A549 (cell line): ENCODE data around the gene TTN. TPM values are rescaled to one million over a fixed set of nuclear protein-coding genes. Genes with fewer than 3 reads are reported as not detected.
A peak's percentile ranks its signal among the peaks of the same experiment; 100 is the strongest.

ENCODE experiments used
- ATAC-seq, 2 experiments: fragments of 200-7000 bp in 1 of 2; fragments of >200 bp in 1 of 2; cut with Nextera tagmentation in 1 of 2; cut with Tn5 transposase in 1 of 2; 3 replicates each; pipeline versions ENCODE4 v1.8.0 to v1.9.1; 2018 to 2020; ENCODE audit warnings: mild to moderate bottlenecking in 1 of 2, moderate library complexity in 1 of 2
- CTCF ChIA-PET: fragments of 300-600 bp; sonication (Branson Sonifier 250); formaldehyde crosslinking; extraction: SDS; loops from one replicate; lab custom pipeline; 2021; ENCODE audit warnings: antibody characterized with exemption, inconsistent platforms; lab: Yijun Ruan, JAX
- POLR2A ChIA-PET: fragments of 350-600 bp; formaldehyde crosslinking; extraction: SDS; loops from one replicate; lab custom pipeline; 2021; ENCODE audit warnings: antibody characterized with exemption, inconsistent platforms; lab: Yijun Ruan, JAX
- DNase-seq, 2 experiments: peaks; one replicate each; pipeline versions ENCODE4 v3.0.0 to v3.0.0-alpha.2; 2011 to 2016; ENCODE audit warnings: low read depth in 1 of 2, low spot score in 1 of 2
- FAIRE-seq: peaks from 2 replicates; lab custom pipeline; 2011; peaks lifted over from hg19 to GRCh38; lab: Jason Lieb, UNC
- H3K27ac ChIP-seq, 2 experiments: fragments of >200 bp; sonication (Bioruptor Twin); formaldehyde crosslinking; 3 replicates each; pipeline ENCODE4 v1.5.1; 2016 to 2017
- H3K4me1 ChIP-seq: fragments of >200 bp; sonication (Bioruptor Twin); formaldehyde crosslinking; 3 replicates; pipeline ENCODE4 v1.6.1; 2016
- H3K4me2 ChIP-seq: fragments of >200 bp; sonication (Bioruptor Twin); formaldehyde crosslinking; 3 replicates; pipeline ENCODE4 v1.6.1; 2016
- H3K4me3 ChIP-seq: fragments of >200 bp; sonication (Bioruptor Twin); formaldehyde crosslinking; 3 replicates; pipeline ENCODE4 v1.5.1; 2016
- H3K9me3 ChIP-seq: fragments of >200 bp; sonication (Bioruptor Twin); formaldehyde crosslinking; 3 replicates; pipeline ENCODE4 v1.6.1; 2016
- CBX8 ChIP-seq: fragments of 200-600 bp; sonication (generic); IDR thresholded peaks from 2 replicates; pipeline ENCODE4 v1.6.1; 2016
- CEBPB ChIP-seq, 2 experiments: fragments of >200 bp in 1 of 2; sonication (Bioruptor Twin) in 1 of 2; formaldehyde crosslinking in 1 of 2; IDR thresholded peaks; 2 replicates each; pipeline ENCODE4 v1.6.1; 2012 to 2016
- CHD2 ChIP-seq: fragments of 150-350 bp; IDR thresholded peaks from 2 replicates; pipeline ENCODE4 v1.6.1; 2014; ENCODE audit warnings: low read length; ENCODE audit not compliant: partially characterized antibody
- CTCF ChIP-seq: fragments of >200 bp; sonication (Bioruptor Twin); formaldehyde crosslinking; IDR thresholded peaks from 3 replicates; pipeline ENCODE4 v1.5.1; 2016
- EHF ChIP-seq: fragments of 250-450 bp; sonication (Bioruptor Pico); IDR thresholded peaks from 2 replicates; pipeline ENCODE4 v1.5.0; 2020; ENCODE audit warnings: mild to moderate bottlenecking
- EHMT2 ChIP-seq: fragments of 200-600 bp; sonication (generic); IDR thresholded peaks from 2 replicates; pipeline ENCODE4 v1.6.1; 2016; ENCODE audit warnings: antibody characterized with exemption, low read depth, mild to moderate bottlenecking, moderate library complexity
- FOXS1 ChIP-seq: fragments of 250-450 bp; sonication (Bioruptor Pico); IDR thresholded peaks from 2 replicates; pipeline ENCODE4 v1.5.0; 2020; ENCODE audit warnings: mild to moderate bottlenecking, moderate library complexity
- GATA3 ChIP-seq: IDR thresholded peaks from 2 replicates; pipeline ENCODE4 v1.6.1; 2012; ENCODE audit warnings: borderline replicate concordance
- HEYL ChIP-seq: fragments of 250-450 bp; sonication (Bioruptor Pico); IDR thresholded peaks from 2 replicates; pipeline ENCODE4 v1.8.0; 2021; ENCODE audit warnings: mild to moderate bottlenecking, moderate library complexity
- HOXB13 ChIP-seq: fragments of 250-450 bp; sonication (Bioruptor Pico); IDR thresholded peaks from 2 replicates; pipeline ENCODE4 v1.5.0; 2020; ENCODE audit warnings: low read depth, mild to moderate bottlenecking, moderate library complexity
- HOXB5 ChIP-seq: fragments of 250-450 bp; sonication (Bioruptor Pico); IDR thresholded peaks from 2 replicates; pipeline ENCODE4 v1.5.0; 2020; ENCODE audit warnings: mild to moderate bottlenecking, moderate library complexity
- JUNB ChIP-seq: fragments of >200 bp; sonication (Bioruptor Twin); formaldehyde crosslinking; IDR thresholded peaks from 2 replicates; pipeline ENCODE4 v1.6.1; 2016
- KDM1A ChIP-seq: fragments of 200-600 bp; sonication (generic); IDR thresholded peaks from 2 replicates; pipeline ENCODE4 v1.6.1; 2016; ENCODE audit warnings: low read depth, mild to moderate bottlenecking
- KDM5A ChIP-seq: fragments of 200-600 bp; sonication (generic); IDR thresholded peaks from 2 replicates; pipeline ENCODE4 v1.6.1; 2016; ENCODE audit warnings: antibody characterized with exemption, mild to moderate bottlenecking
- MAFK ChIP-seq: fragments of 450-650 bp; IDR thresholded peaks from 2 replicates; pipeline ENCODE4 v1.6.1; 2014; ENCODE audit not compliant: partially characterized antibody
- MAX ChIP-seq: IDR thresholded peaks from 2 replicates; pipeline ENCODE4 v1.6.1; 2012
- MYC ChIP-seq: IDR thresholded peaks from 2 replicates; pipeline ENCODE4 v1.6.1; 2012; ENCODE audit warnings: mild to moderate bottlenecking, inconsistent platforms, low read length, improper control_type of control experiment, borderline replicate concordance
- NFE2L2 ChIP-seq: fragments of 150-350 bp; conservative IDR thresholded peaks from 2 replicates; pipeline ENCODE4 v1.6.1; 2014; ENCODE audit warnings: low read length
- NPAS2 ChIP-seq: fragments of 250-450 bp; sonication (Bioruptor Pico); IDR thresholded peaks from 2 replicates; pipeline ENCODE4 v1.8.0; 2022; ENCODE audit warnings: mild to moderate bottlenecking, moderate library complexity, borderline replicate concordance
- NR3C1 ChIP-seq: fragments of >200 bp; sonication (Bioruptor Twin); formaldehyde crosslinking; IDR thresholded peaks from 3 replicates; pipeline ENCODE4 v1.6.1; 2017
- PBX3 ChIP-seq: IDR thresholded peaks from 2 replicates; pipeline ENCODE4 v1.6.1; 2012
- PHF8 ChIP-seq: fragments of 200-600 bp; sonication (generic); IDR thresholded peaks from 2 replicates; pipeline ENCODE4 v1.6.1; 2016; ENCODE audit warnings: low read depth, mild to moderate bottlenecking, antibody characterized with exemption, moderate library complexity, borderline replicate concordance
- POLR2AphosphoS2 ChIP-seq: conservative IDR thresholded peaks from 2 replicates; pipeline ENCODE4 v1.6.1; 2012; ENCODE audit warnings: low read length, improper control_type of control experiment, inconsistent platforms
- RAD21 ChIP-seq, 2 experiments: fragments of >200 bp in 1 of 2; sonication (Bioruptor Twin) in 1 of 2; formaldehyde crosslinking in 1 of 2; IDR thresholded peaks in 1 of 2; conservative IDR thresholded peaks in 1 of 2; 2 replicates in 1 of 2; 3 replicates in 1 of 2; pipeline ENCODE4 v1.6.1; 2012 to 2018; ENCODE audit warnings: inconsistent platforms in 1 of 2
- RCOR1 ChIP-seq: fragments of 150-350 bp; IDR thresholded peaks from 2 replicates; pipeline ENCODE4 v1.6.1; 2014; ENCODE audit warnings: antibody characterized with exemption, low read length, low read depth
- REST ChIP-seq: fragments of 200-600 bp; sonication (generic); IDR thresholded peaks from 2 replicates; pipeline ENCODE4 v1.6.1; 2016; ENCODE audit warnings: antibody characterized with exemption, mild to moderate bottlenecking, moderate library complexity
- RFX5 ChIP-seq: fragments of 450-650 bp; IDR thresholded peaks from 2 replicates; pipeline ENCODE4 v1.7.1; 2014; ENCODE audit warnings: antibody characterized with exemption, mild to moderate bottlenecking, moderate library complexity
- RNF2 ChIP-seq: fragments of 200-600 bp; sonication (generic); IDR thresholded peaks from 2 replicates; pipeline ENCODE4 v1.6.1; 2016; ENCODE audit warnings: low read depth, mild to moderate bottlenecking, antibody characterized with exemption, moderate library complexity, borderline replicate concordance
- SMC3 ChIP-seq: fragments of >200 bp; sonication (Bioruptor Twin); formaldehyde crosslinking; IDR thresholded peaks from 3 replicates; pipeline ENCODE4 v1.6.1; 2018; ENCODE audit warnings: inconsistent platforms
- TFCP2L1 ChIP-seq: fragments of 250-450 bp; sonication (Bioruptor Pico); IDR thresholded peaks from 2 replicates; pipeline ENCODE4 v1.5.0; 2021; ENCODE audit warnings: mild to moderate bottlenecking
- ZFP36 ChIP-seq: fragments of 450-650 bp; IDR thresholded peaks from 2 replicates; pipeline ENCODE4 v1.6.1; 2014; ENCODE audit warnings: borderline replicate concordance; ENCODE audit not compliant: partially characterized antibody
- ZNF302 ChIP-seq: fragments of 250-450 bp; sonication (Bioruptor Pico); IDR thresholded peaks from 2 replicates; pipeline ENCODE4 v1.9.0; 2021; ENCODE audit warnings: inconsistent platforms, mild to moderate bottlenecking, moderate library complexity
- WGBS: methylation state at CpG from one replicate; pipeline ENCODE4 v1.1.6; 2017; ENCODE audit errors: missing lambda C conversion rate; 5-methylcytosine and 5-hydroxymethylcytosine counted together
- polyA plus RNA-seq, 4 experiments: library from polyadenylated mRNA; depleted of rRNA in 3 of 4; stranded (reverse); fragments of >200 nt; fragmentation: RNase III in 1 of 4; extraction: RNeasy Plus Mini Kit Qiagen cat#74134 plus additional on column Dnase treatment in 1 of 4; gene quantifications; 2 replicates in 3 of 4; 3 replicates in 1 of 4; pipeline ENCODE4 v1.2.3, GENCODE V29; 2011 to 2017
- TF ChIP-seq, protein P1 (sequence below): fragments of 250-450 bp; sonication (Bioruptor Pico); IDR thresholded peaks from 2 replicates; pipeline ENCODE4 v1.5.0; 2020; ENCODE audit warnings: low read depth, mild to moderate bottlenecking, moderate library complexity
- TF ChIP-seq, protein P2 (sequence below): fragments of >200 bp; sonication (Bioruptor Twin); formaldehyde crosslinking; IDR thresholded peaks from 3 replicates; pipeline ENCODE4 v1.6.1; 2016

Gene TTN
- polyA plus RNA-seq, 2 of the 4 experiments (the other 2 are of a cell fraction), result under 0.01 TPM; not detected in 1

DNA sequence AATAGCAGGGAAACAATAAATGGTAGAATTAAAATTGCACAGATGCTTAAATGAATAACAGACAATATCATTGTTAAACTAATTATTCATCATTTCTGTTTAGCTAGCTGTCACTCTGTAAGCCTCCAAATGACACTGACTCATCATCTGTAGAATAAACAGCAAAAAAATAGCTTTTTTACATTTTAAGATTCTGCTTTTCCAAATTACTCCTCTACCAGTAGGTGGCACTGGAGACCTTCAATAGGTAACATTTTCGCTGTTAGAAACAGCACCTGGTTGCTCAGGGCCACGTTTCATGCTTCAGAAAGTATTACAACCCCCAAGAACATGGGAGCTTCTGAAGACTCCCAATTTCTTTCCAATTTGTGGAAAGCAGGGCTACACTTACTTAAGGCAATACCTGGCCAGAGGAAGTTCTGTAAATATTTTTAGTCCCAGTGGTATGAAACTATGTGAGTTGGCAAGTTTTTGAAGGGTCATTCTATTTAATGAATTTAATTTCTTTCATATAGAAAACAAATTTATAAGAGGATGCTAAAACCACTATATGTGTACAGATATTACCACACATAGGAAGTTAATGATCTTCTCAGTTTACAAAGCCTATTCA lies 45.4 kb downstream of the TTN start:
- no peaks in the 10 kb centered on the region for H3K4me1 ChIP-seq
- FAIRE-seq, result no peak
- DNase-seq, result peak; percentile 6 to 58
- H3K4me2 ChIP-seq, result no peak overlapping the region
- CTCF ChIA-PET, result interaction anchor here (0.6 to 2.3 kb wide), 27 partner anchors 8 to 682 kb away, joined by 3 to 11 read pairs (median 3); no protein-coding TSS in a partner anchor
- POLR2A ChIA-PET, result no interaction called here
- peak; percentile 67 to 80; a peak in 5 of 6 replicates for ATAC-seq
- no peak overlapping the region for H3K4me3 ChIP-seq
- H3K9me3 ChIP-seq, result no peaks in the 10 kb centered on the region
- WGBS, result 4% methylated on average over 2 of the region's 2 CpGs
- H3K27ac ChIP-seq, result no peak overlapping the region
- TF ChIP-seq HEYL (CRISPR knock-in tag) (no peak), NFE2L2 (no peak), ZNF302 (CRISPR knock-in tag) (no peak), KDM1A (no peak), POLR2AphosphoS2 (no peak), RNF2 (no peak), CEBPB (IDR thresholded peaks at IDR 0.05) (no peak), NPAS2 (no peak), RFX5 (no peak), HOXB5 (CRISPR knock-in tag) (no peak), SMC3 (peak; percentile 56), ZFP36 (no peak), CHD2 (no peak), FOXS1 (CRISPR knock-in tag) (no peak), CTCF (peak; percentile 81), MYC (no peak), PHF8 (no peak), REST (no peak), MAX (no peak), EHF (no peak), KDM5A (no peak), RAD21 (conservative IDR thresholded peaks at IDR 0.05 in 1 of 2, IDR thresholded peaks at IDR 0.05 in 1 of 2) (peak; percentile 80 to 83), HOXB13 (no peak), PBX3 (no peak), RCOR1 (no peak), GATA3 (no peak), CBX8 (no peak), TFCP2L1 (CRISPR knock-in tag) (no peak), NR3C1 (no peak), EHMT2 (no peak), JUNB (no peak), MAFK (no peak)
- TF ChIP-seq, protein P1, sequence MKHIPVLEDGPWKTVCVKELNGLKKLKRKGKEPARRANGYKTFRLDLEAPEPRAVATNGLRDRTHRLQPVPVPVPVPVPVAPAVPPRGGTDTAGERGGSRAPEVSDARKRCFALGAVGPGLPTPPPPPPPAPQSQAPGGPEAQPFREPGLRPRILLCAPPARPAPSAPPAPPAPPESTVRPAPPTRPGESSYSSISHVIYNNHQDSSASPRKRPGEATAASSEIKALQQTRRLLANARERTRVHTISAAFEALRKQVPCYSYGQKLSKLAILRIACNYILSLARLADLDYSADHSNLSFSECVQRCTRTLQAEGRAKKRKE (CRISPR knock-in tag), result no peak
- TF ChIP-seq, protein P2, sequence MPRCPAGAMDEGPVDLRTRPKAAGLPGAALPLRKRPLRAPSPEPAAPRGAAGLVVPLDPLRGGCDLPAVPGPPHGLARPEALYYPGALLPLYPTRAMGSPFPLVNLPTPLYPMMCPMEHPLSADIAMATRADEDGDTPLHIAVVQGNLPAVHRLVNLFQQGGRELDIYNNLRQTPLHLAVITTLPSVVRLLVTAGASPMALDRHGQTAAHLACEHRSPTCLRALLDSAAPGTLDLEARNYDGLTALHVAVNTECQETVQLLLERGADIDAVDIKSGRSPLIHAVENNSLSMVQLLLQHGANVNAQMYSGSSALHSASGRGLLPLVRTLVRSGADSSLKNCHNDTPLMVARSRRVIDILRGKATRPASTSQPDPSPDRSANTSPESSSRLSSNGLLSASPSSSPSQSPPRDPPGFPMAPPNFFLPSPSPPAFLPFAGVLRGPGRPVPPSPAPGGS, result no peak
